Kidney (tissue), 14 donors: ENCODE measurements around the gene DDX41. TPM values are rescaled to one million over a fixed set of nuclear protein-coding genes. Genes with fewer than 3 reads are reported as not detected.

Experiments
- DNase-seq, 5 donors: peaks; one replicate each; pipeline ENCODE4 v3.0.0-alpha.2; 2013 to 2020
- FAIRE-seq: peaks from 2 replicates; lab custom pipeline; 2012; peaks lifted over from hg19 to GRCh38; lab: Jason Lieb, UNC
- H3K27ac ChIP-seq, 2 donors: one replicate each; pipeline ENCODE4 v1.7.0; 2013; ENCODE audit warnings: low read depth in 2 of 2, low read length in 2 of 2, inconsistent platforms in 1 of 2
- H3K27me3 ChIP-seq: one replicate; pipeline ENCODE4 v1.7.1; 2013; ENCODE audit warnings: low read length, inconsistent platforms; ENCODE audit not compliant: control insufficient read depth, insufficient read depth
- H3K36me3 ChIP-seq, 3 donors: one replicate each; pipeline versions ENCODE4 v1.7.0 to v1.7.1; 2013; ENCODE audit warnings: low read length in 3 of 3, control low read depth in 1 of 3, inconsistent platforms in 1 of 3; ENCODE audit not compliant: insufficient read depth in 3 of 3, control insufficient read depth in 2 of 3
- H3K4me1 ChIP-seq, 3 donors: one replicate each; pipeline versions ENCODE4 v1.7.0 to v1.7.1; 2013; ENCODE audit warnings: low read length in 3 of 3, inconsistent platforms in 1 of 3, low read depth in 1 of 3; ENCODE audit not compliant: control insufficient read depth in 2 of 3, insufficient read depth in 2 of 3
- H3K4me3 ChIP-seq, 3 donors: one replicate each; pipeline versions ENCODE4 v1.7.0 to v1.8.1; 2013; ENCODE audit warnings: low read length in 3 of 3, control low read depth in 1 of 3, inconsistent platforms in 1 of 3
- H3K9ac ChIP-seq, 3 donors: one replicate each; pipeline versions ENCODE4 v1.7.0 to v1.7.1; 2013; ENCODE audit warnings: low read length in 3 of 3, control low read depth in 1 of 3, inconsistent platforms in 1 of 3
- H3K9me3 ChIP-seq, 3 donors: one replicate each; pipeline versions ENCODE4 v1.7.0 to v1.7.1; 2013; ENCODE audit warnings: low read length in 3 of 3, control low read depth in 1 of 3, inconsistent platforms in 1 of 3; ENCODE audit not compliant: control insufficient read depth in 2 of 3, insufficient read depth in 1 of 3
- CTCF ChIP-seq: IDR thresholded peaks from 3 replicates; pipeline ENCODE4 v1.5.1; 2012; ENCODE audit warnings: mild to moderate bottlenecking, moderate library complexity, borderline replicate concordance; ENCODE audit not compliant: insufficient read depth; ENCODE audit errors: extremely low read depth
- intact Hi-C: fragments of 100-400 bp; cut with DNase I; formaldehyde crosslinking; loops from one replicate; pipeline ENCODE4 v1.11.1; 2022
- polyA plus RNA-seq: library from polyadenylated mRNA; stranded (reverse); fragments of 350-450 nt; fragmentation: Illumina TruSeq; extraction: RNeasy Lipid Tissue Mini Kit (QIAGEN cat#74804); gene quantifications from one replicate; pipeline ENCODE4 v1.2.3, GENCODE V29; 2014; ENCODE audit warnings: low read depth, low replicate concordance; ENCODE audit not compliant: insufficient read depth
- total RNA-seq: library from RNA; stranded (reverse); fragmentation: NEBNext Ultra II Directional; extraction: Animal tissue kit (Norgen Biotek cat#: 25700); gene quantifications from one replicate; pipeline ENCODE4 v1.2.1, GENCODE V29; 2021
- donor health status: control.
- donor health status: control.
- donor health status: control.
- donor health status: control.
- donor health status: control.
- donor health status: DM: yes; HTN: yes; CAD: no.
- donor health status: Normal renal cell carcinoma (clear cell type).

DDX41 gene
- total and polyA plus RNA-seq, 2 donors from 2014 or later = 86.7 to 97.3 TPM

- Histone ChIP-seq H3K27me3 (no peaks in the 10 kb centered on the region), H3K36me3 (peaks cover 0 to 1% (median 0%) of the 10 kb centered on the region in 3 donors), H3K4me3 (no peak overlapping the region), H3K4me1 (peaks cover 3 to 12% (median 10%) of the 10 kb centered on the region in 3 donors), H3K9me3 (no peaks in the 10 kb centered on the region), H3K9ac (no peak overlapping the region), H3K27ac (no peak overlapping the region)
- FAIRE-seq (no peak), DNase-seq (no peak)
- no peak for TF ChIP-seq CTCF
- intact Hi-C loops = no loop called here
Observed at GRCh38 chr5:177557796-177558195, 41.0 kb upstream of the DDX41 start.

GRCh38 chr5:177557041-177557647 is 40.4 kb upstream of the DDX41 start:
- FAIRE-seq = no peak
- H3K9me3 ChIP-seq = no peaks in the 10 kb centered on the region

GRCh38 chr5:177555665-177556064 is 38.9 kb upstream of the DDX41 start:
- no peaks in the 10 kb centered on the region for H3K27me3 ChIP-seq
- FAIRE-seq = no peak
- H3K4me1 ChIP-seq = peaks cover 3 to 16% (median 15%) of the 10 kb centered on the region in 3 donors
- no peak overlapping the region for H3K9ac ChIP-seq
- H3K27ac ChIP-seq = no peak overlapping the region
- no peak for DNase-seq
- TF ChIP-seq CTCF = no peak
- intact Hi-C loops = no loop called here
- peaks cover 0 to 8% (median 0%) of the 10 kb centered on the region in 3 donors for H3K36me3 ChIP-seq
- H3K4me3 ChIP-seq = no peak overlapping the region
- no peaks in the 10 kb centered on the region for H3K9me3 ChIP-seq

More at GRCh38 chr5:177557041-177557647, 40.4 kb upstream of the DDX41 start:
- DNase-seq = peak in 4 of 5 donors; percentile 54 to 73 (median 56)
- H3K27me3 ChIP-seq = no peaks in the 10 kb centered on the region
- intact Hi-C loops = no loop called here
- H3K36me3 ChIP-seq = peaks cover 0 to 8% (median 0%) of the 10 kb centered on the region in 3 donors
- H3K4me1 ChIP-seq = peaks cover 3 to 16% (median 15%) of the 10 kb centered on the region in 3 donors
- no peak for TF ChIP-seq CTCF
- no peak overlapping the region for H3K9ac ChIP-seq
- no peak overlapping the region for H3K27ac ChIP-seq
- no peak overlapping the region for H3K4me3 ChIP-seq
